Measurements from ENCODE around the gene KDM8.
"Not testable (repeated sequence)": the region's sequence is repeated elsewhere in the genome, so short reads cannot be mapped to it uniquely, and the experiment has no call there.

The KDM8 gene

DNA sequence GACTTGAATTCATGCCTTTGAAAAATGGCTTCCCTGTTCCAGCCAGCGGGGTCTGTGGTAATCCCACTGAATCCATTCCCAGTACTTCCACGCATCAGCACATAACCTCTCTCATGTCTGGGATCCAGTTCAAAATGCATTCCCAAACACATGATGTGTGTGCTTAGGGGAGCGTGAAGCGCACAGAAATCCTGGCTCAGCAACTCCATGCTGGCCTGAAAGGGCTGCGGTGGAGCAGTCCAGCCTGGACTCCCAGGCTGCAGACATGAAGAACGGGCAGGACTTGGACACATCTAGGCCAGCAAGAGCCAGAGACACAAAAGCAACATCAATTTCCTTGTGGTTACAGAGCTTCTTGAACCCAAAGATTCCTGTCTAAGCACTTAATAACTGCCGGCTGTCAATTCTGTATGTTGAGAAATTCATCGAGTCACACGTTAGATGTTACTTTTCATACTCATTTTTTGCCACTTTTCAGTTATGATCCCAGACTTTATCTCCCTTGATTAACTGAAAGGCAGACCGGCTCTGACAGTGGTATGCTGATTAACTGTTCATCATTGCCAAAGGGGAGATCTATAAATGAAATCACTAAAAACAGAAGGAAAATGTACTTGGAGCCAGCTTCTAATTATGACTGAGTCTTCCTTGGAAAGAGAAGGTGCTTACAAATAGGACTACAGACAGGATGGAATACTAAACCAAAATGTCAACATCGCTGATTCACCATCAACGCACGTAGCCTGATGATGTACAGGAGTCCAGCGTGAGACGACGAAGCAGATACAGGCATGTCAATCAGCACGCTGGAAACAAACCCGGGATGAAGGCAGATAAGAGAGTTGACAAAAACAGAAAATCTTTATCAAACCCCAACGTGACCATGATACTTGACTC is 42.2 kb downstream of the KDM8 start:
- DNase-seq: no peak

- no peak for DNase-seq
Observed at GRCh38 chr16:27246439-27246838, 43.1 kb downstream of the KDM8 start.

DNA sequence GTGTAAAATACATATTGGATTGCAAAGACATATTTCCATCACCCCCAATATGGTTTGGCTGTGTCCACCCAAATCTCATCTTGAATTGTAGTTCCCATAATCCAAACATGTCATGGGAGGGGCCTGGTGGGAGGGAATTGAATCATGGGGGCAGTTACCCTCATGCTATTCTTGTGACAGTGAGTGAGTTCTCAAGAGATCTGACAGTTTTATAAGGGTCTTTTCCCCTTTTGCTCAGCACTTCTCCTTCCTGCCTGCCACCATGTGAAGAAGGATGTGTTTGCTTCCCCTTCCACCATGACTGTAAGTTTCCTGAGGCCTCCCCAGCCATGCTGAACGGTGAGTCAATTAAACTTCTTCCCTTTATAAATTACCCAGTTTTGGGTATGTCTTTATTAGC is 43.8 kb downstream of the KDM8 start:
- not testable (repeated sequence) for DNase-seq

GRCh38 chr16:27248036-27248435 is 44.7 kb downstream of the KDM8 start:
- no peak for DNase-seq

GRCh38 chr16:27248886-27249285 is 45.6 kb downstream of the KDM8 start:
- not testable (repeated sequence) for DNase-seq

DNA sequence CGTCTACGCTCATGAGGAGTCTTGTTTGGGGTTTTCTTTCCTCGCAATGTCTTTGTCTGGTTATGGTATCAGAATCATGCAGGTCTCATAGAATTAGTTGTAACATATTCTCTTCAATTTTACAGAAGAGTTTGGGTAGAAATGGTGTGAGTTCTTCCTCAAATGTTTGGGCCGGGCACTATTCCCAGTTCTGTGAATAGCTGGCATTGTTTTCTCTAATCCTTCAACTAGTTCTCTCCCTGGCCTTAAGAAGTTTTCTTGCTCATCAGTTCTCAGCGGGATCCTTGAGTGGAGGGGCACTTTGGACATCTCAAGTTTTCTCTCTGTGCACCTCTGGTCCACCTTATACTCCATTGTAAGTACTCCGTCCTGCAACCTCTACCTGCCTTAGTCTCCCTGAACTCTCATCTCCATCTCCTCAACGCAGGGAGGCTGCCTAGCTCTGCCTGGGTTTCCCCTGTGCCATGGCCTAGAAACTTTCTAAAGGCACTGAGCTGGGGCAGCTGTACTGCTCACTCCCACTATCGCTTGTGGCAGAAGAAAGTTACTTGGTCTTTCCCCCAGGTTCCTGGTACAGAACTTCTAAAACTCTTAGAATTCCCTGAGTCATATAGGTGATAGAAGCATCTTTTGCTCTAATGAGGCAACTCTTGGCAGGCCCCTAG is 48.3 kb downstream of the KDM8 start:
- no peak for DNase-seq

- DNase-seq: no peak
Observed at GRCh38 chr16:27252206-27252585, 48.9 kb downstream of the KDM8 start.

DNA sequence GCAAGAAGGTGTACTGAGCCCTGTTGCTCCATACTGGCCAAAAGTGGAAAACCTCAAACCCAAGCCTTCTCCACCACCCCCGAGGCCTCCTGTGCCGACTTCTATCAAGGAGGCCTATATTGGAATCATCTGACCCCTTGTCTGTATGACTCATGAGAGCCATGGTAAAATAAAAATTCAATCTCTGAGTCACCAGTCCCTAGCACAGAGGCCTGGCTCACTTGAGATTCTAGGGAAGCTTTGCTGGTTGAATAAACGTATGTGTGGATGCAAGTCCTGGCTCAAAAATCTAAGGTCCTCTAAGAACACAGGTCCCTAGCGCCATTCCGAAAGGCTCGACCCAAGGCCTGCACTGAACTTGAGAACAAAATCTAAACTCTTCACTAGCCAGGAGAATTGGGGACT is 50.2 kb downstream of the KDM8 start:
- no peak for DNase-seq

- no peak for DNase-seq
Observed at GRCh38 chr16:27254262-27254811, 51.0 kb downstream of the KDM8 start.

GRCh38 chr16:27256861-27257260 is 53.5 kb downstream of the KDM8 start:
- no peak for DNase-seq

DNA sequence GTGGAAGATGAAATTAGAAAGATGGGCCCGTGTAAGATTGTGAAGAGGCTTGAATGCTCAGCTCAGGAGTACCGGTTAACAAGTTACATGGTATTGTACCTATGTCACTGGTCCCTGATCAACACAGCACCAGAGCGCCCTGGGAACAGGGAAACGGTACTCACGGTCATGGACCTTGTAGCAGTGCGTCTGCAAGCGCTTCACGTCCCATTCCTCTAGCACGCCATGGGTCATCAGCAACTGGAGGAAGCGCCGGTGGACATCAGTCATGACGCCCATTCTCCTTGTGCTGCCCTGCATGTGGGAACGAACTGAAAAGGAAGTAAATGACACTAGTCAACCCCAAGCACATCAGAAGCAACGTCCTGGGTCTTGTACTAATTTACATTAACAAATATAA is 53.9 kb downstream of the KDM8 start:
- no peak for DNase-seq

DNA sequence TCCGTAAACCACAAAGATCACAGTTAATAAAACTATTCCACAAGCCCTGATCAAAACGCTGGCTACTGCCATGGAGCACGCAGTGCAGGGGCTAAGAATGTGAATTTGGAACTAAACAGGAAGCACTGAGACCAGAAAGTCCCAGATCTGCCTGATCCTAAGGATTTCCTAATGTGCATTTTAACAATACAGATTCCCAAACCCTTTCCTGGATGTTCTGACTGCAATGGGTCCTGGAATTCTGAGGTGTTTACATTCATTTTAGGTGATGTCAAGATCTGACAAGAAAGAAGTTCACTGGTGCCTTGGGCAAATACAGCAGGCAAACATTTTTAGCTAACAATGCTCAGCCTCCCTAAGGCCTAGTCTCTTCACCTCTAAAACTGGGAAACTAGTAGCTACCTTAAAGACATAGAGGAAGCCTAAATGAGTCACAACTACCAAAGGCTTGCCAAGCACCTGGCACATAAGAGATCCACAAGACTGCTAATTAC is 55.0 kb downstream of the KDM8 start:
- DNase-seq: no peak

GRCh38 chr16:27259710-27260109 is 56.4 kb downstream of the KDM8 start:
- DNase-seq: no peak

DNA sequence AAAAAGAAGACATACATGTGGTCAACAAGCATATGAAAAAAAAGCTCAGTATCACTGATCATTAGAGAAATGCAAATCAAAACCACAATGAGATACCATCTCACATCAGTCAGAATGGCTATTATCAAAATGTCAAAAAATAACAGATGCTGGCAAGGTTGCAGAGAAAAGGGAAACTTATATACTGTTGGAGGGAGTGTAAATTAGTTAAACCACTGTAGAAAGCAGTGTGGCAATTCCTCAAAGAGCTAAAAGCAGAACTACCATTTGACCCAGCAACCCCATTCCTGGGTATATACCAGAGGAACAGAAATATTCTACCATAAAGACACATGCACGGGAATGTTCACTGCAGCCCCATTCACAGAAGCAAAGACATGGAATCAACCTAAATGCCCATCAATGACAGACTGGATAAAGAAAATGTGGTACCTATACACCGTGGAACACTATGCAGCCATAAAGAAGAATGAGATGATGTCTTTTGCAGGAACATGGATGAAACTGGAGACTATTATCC is 59.6 kb downstream of the KDM8 start:
- DNase-seq: not testable (repeated sequence)

DNA sequence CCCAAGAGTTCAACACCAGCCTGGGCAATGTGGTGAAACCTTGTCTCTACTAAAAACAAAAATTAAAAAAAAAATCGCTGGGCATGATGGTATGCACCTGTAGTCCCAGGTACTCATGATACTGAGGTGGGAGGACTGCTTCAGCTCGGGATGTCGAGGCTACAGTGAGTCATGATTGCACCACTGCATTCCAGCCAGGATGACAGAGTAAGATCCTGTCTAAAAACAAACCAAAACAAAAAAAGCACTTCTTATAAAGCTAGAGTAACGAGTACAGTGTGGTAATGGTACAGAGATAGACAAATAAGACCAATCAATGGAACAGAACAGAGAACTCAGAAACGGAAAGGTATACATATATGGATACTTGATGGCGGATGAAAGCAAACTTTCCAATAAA is 60.8 kb downstream of the KDM8 start:
- no peak for DNase-seq

DNA sequence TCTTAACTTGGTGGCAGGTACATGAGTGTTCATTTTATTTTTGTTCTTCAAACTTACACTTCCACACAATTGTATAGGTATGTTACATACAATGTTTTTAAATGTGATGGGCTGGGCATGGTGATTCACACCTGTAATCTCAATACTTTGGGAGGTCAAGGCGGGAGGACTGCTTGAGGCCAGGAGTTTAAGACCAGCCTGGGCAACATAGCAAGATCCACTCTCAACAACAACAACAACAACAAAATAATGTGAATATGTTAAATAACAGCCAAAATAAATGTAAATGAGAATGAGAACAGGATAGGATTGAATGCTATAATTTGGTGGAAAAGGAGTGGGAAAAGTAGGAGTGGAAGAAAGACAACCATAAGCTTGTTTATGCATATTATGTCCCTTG is 62.7 kb downstream of the KDM8 start:
- no peak for DNase-seq

DNA sequence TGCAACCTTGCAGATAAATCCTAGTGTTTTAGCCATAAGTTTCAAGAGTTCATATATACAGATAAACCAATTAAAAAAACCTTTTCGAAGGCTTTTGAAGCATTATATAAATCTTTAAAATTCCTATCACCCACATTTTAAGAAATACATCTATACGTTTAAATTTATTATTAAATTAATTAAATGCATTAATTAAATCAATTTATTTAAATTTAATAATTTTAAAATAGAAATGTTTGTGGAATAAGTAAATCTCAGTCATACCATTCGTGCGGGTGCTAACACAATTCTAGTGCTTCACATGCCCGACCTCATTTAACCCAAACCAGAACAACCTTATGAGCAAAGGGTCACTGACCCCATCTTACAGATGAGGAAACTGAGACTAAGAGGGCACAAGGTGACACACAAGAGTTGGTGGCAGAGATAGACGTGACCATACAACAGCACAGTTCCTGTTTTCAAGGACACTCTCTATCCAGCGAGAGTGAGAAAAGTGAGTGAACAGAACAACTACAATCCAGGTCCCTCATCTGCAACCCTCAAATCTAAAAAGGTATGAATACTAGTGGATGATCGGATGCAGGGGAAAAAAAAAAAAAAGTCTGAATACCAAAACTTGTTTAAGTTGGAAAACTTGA is 63.8 kb downstream of the KDM8 start:
- no peak for DNase-seq

DNA sequence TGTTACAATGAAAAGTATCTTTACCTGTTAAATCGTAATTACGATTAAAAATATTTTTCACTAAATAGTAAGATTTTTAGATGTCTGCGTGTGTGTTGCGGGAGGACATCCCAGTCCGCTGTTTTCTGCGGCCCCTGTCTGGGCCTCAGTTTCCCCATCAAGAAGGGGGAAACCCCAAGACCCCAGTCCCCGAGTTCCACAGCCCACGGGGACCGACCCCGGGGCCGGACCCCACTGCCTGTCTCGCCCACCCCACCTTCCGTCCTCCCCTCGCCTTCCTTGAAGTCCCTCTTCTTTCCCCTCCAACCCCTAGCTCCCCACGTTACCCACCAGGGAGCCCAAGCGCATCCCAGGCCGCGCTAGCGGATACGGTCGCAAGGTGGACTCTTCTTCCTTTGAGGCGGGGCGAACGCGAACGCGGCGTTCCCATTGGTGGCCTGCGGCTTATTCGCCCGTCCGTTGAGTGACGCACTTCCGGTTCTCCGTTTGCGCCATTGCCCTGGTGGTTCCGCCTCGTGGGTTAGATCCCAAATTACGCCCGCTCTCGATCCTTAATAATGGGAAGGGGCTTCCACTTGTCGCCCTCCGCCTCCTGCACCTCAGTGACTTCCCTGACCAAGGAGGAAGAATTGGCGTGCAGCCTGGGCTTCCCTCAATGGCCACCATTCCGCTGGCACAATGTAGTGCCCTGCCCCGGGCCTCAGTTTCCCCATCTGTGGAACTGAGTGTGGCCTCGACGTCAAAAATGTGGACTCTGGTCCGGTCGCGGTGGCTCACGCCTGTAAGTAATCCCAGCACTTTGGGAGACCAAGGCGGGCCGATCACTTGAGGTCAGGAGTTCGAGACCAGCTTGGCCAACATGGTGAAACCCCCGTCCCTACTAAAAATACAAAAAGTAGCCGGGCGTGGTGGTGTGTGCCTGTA is 65.3 kb downstream of the KDM8 start, which contains the start of gene NSMCE1:
Gene NSMCE1, minus strand, starts transcription at position 397 of the 924 bp plus-strand sequence. CDS start 11,202 bp downstream, outside the sequence.
- peak; percentile 87 for DNase-seq

DNA sequence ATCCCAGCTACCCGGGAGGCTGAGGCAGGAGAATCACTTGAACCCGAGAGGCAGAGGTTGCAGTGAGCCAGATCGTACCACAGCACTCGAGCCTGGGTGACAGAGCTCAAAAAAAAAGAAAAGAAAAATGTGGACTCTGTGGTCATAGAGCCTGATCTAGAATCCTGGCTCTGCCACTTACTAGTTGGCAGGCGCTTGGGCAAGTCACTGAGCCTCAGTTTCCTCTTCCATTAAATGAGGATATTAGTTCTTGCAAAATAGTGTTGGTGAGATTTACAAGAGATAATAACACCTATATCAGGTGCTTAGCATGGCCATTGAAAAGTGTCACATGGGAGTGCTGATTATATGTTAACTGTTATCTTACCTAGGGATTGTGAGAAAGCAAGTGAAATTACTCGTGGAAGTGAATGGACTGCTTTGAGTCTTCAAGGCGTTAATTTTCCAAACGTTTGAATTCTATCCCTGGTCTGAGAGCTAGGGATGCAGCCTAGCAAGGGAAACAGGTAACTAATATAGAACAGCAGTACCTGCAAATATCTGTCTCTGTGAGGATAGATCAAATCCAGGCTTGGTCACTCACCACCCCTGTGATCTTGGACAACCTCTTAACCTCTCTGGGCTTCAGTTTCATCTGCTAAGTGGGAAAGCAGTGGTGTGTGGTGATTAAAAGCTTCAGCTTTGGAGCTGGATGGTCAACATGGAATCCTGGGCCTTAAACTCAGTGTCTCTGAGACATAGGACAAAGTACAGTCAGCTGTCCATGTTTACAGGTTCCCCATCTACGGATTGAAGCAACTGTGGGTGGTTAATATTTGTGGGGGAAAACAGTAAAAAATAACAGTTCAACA is 66.2 kb downstream of the KDM8 start:
- DNase-seq: no peak

DNA sequence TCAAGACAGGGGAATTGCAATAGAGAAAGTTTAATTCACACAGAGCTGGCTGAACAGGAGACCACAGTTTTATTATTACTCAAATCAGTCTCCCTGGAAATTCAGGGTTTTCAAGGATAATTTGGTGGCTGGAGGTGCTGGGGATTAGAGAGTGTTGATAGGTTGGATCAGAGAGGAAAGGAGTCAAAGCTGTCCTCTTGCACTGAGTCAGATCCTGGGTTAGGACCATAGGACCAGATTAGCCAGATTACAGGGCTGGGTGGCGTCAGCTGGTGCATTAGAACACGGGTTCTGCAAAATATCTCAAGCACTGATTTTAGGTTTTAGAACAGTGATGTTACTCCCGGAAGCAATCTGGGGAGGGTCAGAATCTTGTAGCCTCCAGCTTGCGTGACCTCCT is 67.0 kb downstream of the KDM8 start:
- DNase-seq: no peak

All from NCI-H1694 (cell line).